Measurements from ENCODE around the gene PAGE1. TPM values are rescaled to one million over a fixed set of nuclear protein-coding genes. Genes with fewer than 3 reads are reported as not detected.

Gene PAGE1
- total RNA-seq, 1 experiment from 2014 or later = not detected

GRCh38 chrX:49661881-49662280 lies 33.9 kb downstream of the PAGE1 start:
- Histone ChIP-seq H3K4ac (ENCODE audit: low read depth, low read length) (no peak overlapping the region), H2BK5ac (ENCODE audit: insufficient read length, low read length) (no peak overlapping the region), H2AFZ (ENCODE audit: low read length) (no peak overlapping the region), H3K23ac (ENCODE audit: insufficient read length, low read depth, low read length) (no peak overlapping the region), H2BK20ac (ENCODE audit: low read depth, low read length, poor library complexity, severe bottlenecking) (no peak overlapping the region), H3K79me2 (ENCODE audit: insufficient read depth, low read length) (no peaks in the 10 kb centered on the region), H3K9me3 (ENCODE audit: control insufficient read depth, low read depth, low read length) (peaks cover 54% of the 10 kb centered on the region), H2BK120ac (ENCODE audit: low read depth, low read length, poor library complexity, severe bottlenecking) (no peak overlapping the region), H3K23me2 (ENCODE audit: insufficient read length, low read depth, low read length, poor library complexity, severe bottlenecking) (no peaks in the 10 kb centered on the region), H3K4me2 (ENCODE audit: insufficient read depth, insufficient read length, low read length) (no peak overlapping the region), H3K4me1 (ENCODE audit: insufficient read depth, low read length) (no peaks in the 10 kb centered on the region), H2BK15ac (ENCODE audit: low read depth, low read length) (no peak overlapping the region), H3K79me1 (ENCODE audit: insufficient read depth, low read depth, low read length, poor library complexity, severe bottlenecking) (no peaks in the 10 kb centered on the region), H3K27me3 (ENCODE audit: insufficient read depth, low read length) (no peaks in the 10 kb centered on the region), H3K18ac (ENCODE audit: insufficient read length, low read depth, low read length) (no peak overlapping the region), H3T11ph (ENCODE audit: low read length) (no peak overlapping the region), H2BK12ac (ENCODE audit: insufficient read length, low read depth, low read length) (no peak overlapping the region), H4K8ac (replicated peaks; ENCODE audit: insufficient read length, low read depth, low read length) (no peak overlapping the region), H3K27ac (ENCODE audit: insufficient read length, low read depth, low read length) (no peak overlapping the region), H3K56ac (ENCODE audit: insufficient read length, low read depth, low read length) (no peak overlapping the region), H3K14ac (ENCODE audit: insufficient read depth, low read length) (no peak overlapping the region), H3K9ac (ENCODE audit: extremely low read depth, insufficient read length, low read length) (no peak overlapping the region), H2AK5ac (ENCODE audit: insufficient read length, low read length) (no peak overlapping the region), H4K5ac (ENCODE audit: insufficient read length, low read depth, low read length) (no peak overlapping the region), H4K20me1 (ENCODE audit: control insufficient read depth, insufficient read depth, insufficient read length) (no peaks in the 10 kb centered on the region), H4K91ac (ENCODE audit: insufficient read length, low read depth, low read length) (no peak overlapping the region)
- Mint-ChIP-seq H3K4me3 (no peak overlapping the region), H3K36me3 (ENCODE audit: insufficient read depth in 1 of 3, low read depth in 3 of 3) (peaks cover 0 to 2% (median 2%) of the 10 kb centered on the region in 3 experiments; a peak in 2 of 7 replicates), H3K27me3 (ENCODE audit: low read depth) (peaks cover 1% of the 10 kb centered on the region), H3K4me1 (no peaks in the 10 kb centered on the region), H3K27ac (no peak overlapping the region), H3K9me3 (peaks cover 57 to 62% of the 10 kb centered on the region in 2 experiments)
- DNase-seq = no peak
- TF ChIP-seq CTCF (conservative IDR thresholded peaks at IDR 0.05) = no peak
- no CpG with 5 or more reads among the region's 4 CpGs for WGBS (ENCODE audit: extremely low coverage, insufficient read length, low lambda C conversion rate)
